WTC11 (cell line): ENCODE data around the gene DPEP2.

Source experiments
- CREB1 ChIP-seq: sonication (generic); formaldehyde crosslinking; IDR thresholded peaks from 2 replicates; pipeline ENCODE4 v1.8.0; 2023; ENCODE audit warnings: mild to moderate bottlenecking, missing genetic modification reagents
- ELF4 ChIP-seq: sonication (generic); formaldehyde crosslinking; IDR thresholded peaks from 2 replicates; pipeline ENCODE4 v1.8.1; 2022; ENCODE audit warnings: low read depth, mild to moderate bottlenecking, moderate library complexity, missing genetic modification reagents
- ESRRA ChIP-seq: sonication (generic); formaldehyde crosslinking; IDR thresholded peaks from 2 replicates; pipeline ENCODE4 v1.8.1; 2022; ENCODE audit warnings: mild to moderate bottlenecking, missing genetic modification reagents, borderline replicate concordance
- MXD4 ChIP-seq: fragments of 250-450 bp; sonication (Bioruptor Pico); IDR thresholded peaks from 2 replicates; pipeline ENCODE4 v1.8.0; 2021; ENCODE audit warnings: mild to moderate bottlenecking, moderate library complexity, borderline replicate concordance
- NFE2L1 ChIP-seq: sonication (generic); formaldehyde crosslinking; IDR thresholded peaks from 2 replicates; pipeline ENCODE4 v1.8.1; 2023; ENCODE audit warnings: missing genetic modification reagents
- SP1 ChIP-seq: sonication (generic); formaldehyde crosslinking; conservative IDR thresholded peaks from 2 replicates; pipeline ENCODE4 v1.8.1; 2022; ENCODE audit warnings: missing genetic modification reagents
- ZNF138 ChIP-seq: sonication (generic); formaldehyde crosslinking; conservative IDR thresholded peaks from 2 replicates; pipeline ENCODE4 v1.8.1; 2022; ENCODE audit warnings: mild to moderate bottlenecking, moderate library complexity, missing genetic modification reagents
- TF ChIP-seq, protein P1 (sequence below): fragments of 200-600 bp; IDR thresholded peaks from 2 replicates; pipeline ENCODE4 v1.8.0; 2022; ENCODE audit warnings: antibody characterized with exemption
- TF ChIP-seq, protein P2 (sequence below): sonication (generic); formaldehyde crosslinking; IDR thresholded peaks from 2 replicates; pipeline ENCODE4 v1.8.1; 2022; ENCODE audit warnings: low read depth, mild to moderate bottlenecking, moderate library complexity, missing genetic modification reagents, borderline replicate concordance
- TF ChIP-seq, protein P3 (sequence below): sonication (generic); formaldehyde crosslinking; IDR thresholded peaks from 2 replicates; pipeline ENCODE4 v1.8.0; 2022; ENCODE audit warnings: mild to moderate bottlenecking, missing genetic modification reagents
- TF ChIP-seq, protein P4 (sequence below): sonication (generic); formaldehyde crosslinking; IDR thresholded peaks from 2 replicates; pipeline ENCODE4 v1.8.0; 2022; ENCODE audit warnings: mild to moderate bottlenecking, missing genetic modification reagents

DNA sequence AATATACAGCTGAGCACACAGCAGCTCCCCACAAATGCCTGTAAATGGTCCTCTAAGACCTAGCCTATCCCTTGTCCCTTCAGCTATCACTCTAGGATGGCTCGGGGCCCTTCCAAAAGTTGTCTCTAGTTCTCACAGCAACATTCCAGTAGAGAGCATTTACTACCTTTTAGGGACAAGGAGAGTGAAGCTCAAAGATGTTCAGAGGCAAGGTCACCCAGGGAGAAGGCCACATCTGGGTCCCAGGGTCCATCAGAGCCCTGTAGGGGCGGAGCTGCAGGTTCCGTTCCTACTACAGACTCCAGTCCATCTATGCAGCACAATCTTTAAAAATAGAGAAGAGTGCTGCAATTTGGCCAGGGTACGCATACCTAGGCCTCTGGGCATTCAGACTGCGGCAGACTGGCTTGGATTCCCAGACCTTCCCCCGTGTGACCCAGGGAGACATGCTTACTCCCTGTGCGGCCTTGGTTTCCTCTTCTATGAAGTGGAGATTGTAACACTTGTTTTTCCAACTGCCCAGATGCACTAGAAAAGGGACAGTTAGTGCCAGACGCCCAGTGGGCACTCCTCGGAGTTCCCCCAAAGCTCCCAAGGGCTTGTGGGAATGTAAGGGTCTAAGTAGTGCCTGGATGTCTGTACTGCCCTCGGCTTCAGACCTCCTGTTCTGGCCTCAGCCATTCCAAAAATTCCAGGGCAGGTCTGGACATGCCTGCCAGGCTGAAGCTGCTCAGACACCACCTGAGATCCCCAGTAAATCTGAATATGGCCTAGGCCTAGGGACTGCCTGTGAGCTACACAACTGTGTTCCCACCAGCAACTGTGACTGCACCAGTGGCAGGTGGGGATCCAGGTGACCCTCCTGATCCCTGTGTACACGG is 33.4 kb downstream of the DPEP2 start:
- TF ChIP-seq, protein P1, sequence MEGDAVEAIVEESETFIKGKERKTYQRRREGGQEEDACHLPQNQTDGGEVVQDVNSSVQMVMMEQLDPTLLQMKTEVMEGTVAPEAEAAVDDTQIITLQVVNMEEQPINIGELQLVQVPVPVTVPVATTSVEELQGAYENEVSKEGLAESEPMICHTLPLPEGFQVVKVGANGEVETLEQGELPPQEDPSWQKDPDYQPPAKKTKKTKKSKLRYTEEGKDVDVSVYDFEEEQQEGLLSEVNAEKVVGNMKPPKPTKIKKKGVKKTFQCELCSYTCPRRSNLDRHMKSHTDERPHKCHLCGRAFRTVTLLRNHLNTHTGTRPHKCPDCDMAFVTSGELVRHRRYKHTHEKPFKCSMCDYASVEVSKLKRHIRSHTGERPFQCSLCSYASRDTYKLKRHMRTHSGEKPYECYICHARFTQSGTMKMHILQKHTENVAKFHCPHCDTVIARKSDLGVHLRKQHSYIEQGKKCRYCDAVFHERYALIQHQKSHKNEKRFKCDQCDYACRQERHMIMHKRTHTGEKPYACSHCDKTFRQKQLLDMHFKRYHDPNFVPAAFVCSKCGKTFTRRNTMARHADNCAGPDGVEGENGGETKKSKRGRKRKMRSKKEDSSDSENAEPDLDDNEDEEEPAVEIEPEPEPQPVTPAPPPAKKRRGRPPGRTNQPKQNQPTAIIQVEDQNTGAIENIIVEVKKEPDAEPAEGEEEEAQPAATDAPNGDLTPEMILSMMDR = no peak
- TF ChIP-seq CREB1 (CRISPR knock-in tag) = no peak
- no peak for TF ChIP-seq MXD4 (CRISPR knock-in tag)
- no peak for TF ChIP-seq ELF4 (CRISPR knock-in tag)
- no peak for TF ChIP-seq NFE2L1 (CRISPR knock-in tag)
- TF ChIP-seq, protein P2, sequence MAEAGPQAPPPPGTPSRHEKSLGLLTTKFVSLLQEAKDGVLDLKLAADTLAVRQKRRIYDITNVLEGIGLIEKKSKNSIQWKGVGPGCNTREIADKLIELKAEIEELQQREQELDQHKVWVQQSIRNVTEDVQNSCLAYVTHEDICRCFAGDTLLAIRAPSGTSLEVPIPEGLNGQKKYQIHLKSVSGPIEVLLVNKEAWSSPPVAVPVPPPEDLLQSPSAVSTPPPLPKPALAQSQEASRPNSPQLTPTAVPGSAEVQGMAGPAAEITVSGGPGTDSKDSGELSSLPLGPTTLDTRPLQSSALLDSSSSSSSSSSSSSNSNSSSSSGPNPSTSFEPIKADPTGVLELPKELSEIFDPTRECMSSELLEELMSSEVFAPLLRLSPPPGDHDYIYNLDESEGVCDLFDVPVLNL (CRISPR knock-in tag) = no peak
- TF ChIP-seq ESRRA (CRISPR knock-in tag) = no peak
- TF ChIP-seq, protein P3, sequence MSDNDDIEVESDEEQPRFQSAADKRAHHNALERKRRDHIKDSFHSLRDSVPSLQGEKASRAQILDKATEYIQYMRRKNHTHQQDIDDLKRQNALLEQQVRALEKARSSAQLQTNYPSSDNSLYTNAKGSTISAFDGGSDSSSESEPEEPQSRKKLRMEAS = no peak
- TF ChIP-seq, protein P4, sequence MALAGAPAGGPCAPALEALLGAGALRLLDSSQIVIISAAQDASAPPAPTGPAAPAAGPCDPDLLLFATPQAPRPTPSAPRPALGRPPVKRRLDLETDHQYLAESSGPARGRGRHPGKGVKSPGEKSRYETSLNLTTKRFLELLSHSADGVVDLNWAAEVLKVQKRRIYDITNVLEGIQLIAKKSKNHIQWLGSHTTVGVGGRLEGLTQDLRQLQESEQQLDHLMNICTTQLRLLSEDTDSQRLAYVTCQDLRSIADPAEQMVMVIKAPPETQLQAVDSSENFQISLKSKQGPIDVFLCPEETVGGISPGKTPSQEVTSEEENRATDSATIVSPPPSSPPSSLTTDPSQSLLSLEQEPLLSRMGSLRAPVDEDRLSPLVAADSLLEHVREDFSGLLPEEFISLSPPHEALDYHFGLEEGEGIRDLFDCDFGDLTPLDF (CRISPR knock-in tag) = no peak
- no peak for TF ChIP-seq SP1 (CRISPR knock-in tag)
- no peak for TF ChIP-seq ZNF138
